HG03066 (cell line): ENCODE measurements around the gene CABYR.

Source experiments
- ATAC-seq: cut with Tn5 transposase; IDR thresholded peaks from one replicate; pipeline ENCODE4 v1.9.1; 2021; ENCODE audit warnings: low read depth; ENCODE audit not compliant: unreplicated experiment

CABYR gene, protein sequence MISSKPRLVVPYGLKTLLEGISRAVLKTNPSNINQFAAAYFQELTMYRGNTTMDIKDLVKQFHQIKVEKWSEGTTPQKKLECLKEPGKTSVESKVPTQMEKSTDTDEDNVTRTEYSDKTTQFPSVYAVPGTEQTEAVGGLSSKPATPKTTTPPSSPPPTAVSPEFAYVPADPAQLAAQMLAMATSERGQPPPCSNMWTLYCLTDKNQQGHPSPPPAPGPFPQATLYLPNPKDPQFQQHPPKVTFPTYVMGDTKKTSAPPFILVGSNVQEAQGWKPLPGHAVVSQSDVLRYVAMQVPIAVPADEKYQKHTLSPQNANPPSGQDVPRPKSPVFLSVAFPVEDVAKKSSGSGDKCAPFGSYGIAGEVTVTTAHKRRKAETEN

GRCh38 chr18:24138789-24139616 is at the start of gene CABYR:
TSS of gene CABYR (plus strand) at chr18:24139062. CDS start at chr18:24143115, 4,053 bp downstream.
- peak; percentile 93 for ATAC-seq

DNA sequence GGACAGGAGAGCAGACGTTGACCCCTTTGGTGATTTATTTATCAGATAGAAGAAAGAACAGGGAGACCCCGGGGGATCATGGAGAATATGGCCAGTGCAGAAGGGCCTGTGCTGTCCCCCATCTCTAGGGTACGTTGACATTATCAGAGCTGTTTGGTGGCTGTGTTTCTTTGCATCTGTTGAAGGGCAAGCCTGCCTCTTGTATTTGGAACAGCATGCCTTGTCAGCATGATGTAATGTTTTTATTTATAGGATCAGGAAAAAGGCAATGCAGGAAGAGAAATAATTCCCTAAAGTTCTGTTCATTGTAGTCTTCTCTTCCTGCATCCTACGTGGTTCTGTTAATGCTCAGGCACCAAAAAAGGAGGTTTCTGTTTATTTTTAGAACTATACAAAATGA is 49.8 kb upstream of the CABYR start:
- no peak for ATAC-seq

- ATAC-seq, result no peak
These were observed 49.1 kb upstream of the CABYR start for GRCh38 chr18:24089515-24090337.

DNA sequence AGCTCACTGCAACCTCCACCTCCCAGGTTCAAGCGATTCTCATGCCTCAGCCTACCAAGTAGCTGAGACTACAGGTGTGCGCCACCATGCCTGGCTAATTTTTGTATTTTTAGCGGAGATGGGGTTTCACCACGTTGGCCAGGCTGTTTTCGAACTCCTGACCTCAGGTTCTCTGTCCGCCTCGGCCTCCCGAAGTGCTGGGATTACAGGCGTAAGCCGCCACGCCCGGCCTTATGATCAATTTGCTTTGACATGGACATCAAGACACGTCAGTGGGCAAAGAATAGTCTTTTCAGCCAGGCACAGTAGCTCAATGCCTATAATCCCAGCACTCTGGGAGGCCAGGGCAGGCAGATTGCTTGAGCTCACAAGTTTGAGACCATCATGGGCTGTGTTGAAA is 48.0 kb upstream of the CABYR start:
- ATAC-seq, result no peak

DNA sequence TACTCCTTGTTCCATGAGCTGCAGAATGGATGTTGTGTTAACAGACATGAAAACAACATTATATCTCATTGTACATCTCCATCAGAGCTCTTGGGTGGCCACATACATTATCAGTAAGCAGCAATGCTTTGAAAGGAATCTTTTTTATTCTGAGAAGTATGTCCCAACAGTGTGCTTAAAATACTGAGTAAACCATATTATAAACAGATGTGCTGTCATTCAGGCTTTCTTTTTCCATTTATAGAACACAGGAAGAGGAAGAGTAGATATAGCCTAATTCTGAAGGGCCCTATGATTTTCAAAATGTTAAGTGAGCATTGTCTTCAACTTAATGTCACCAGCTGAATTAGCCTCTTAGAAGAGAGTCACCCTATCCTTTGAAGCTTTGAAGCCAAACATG is 44.3 kb upstream of the CABYR start:
- no peak for ATAC-seq

- ATAC-seq, result no peak
These were observed 42.9 kb upstream of the CABYR start for GRCh38 chr18:24095976-24096375.

- no peak for ATAC-seq
These were observed 35.4 kb upstream of the CABYR start for GRCh38 chr18:24103320-24104021.

GRCh38 chr18:24104486-24104885 is 34.4 kb upstream of the CABYR start:
- ATAC-seq, result no peak

GRCh38 chr18:24108641-24109040 is 30.2 kb upstream of the CABYR start:
- no peak for ATAC-seq

- no peak for ATAC-seq
These were observed 26.9 kb upstream of the CABYR start for GRCh38 chr18:24111936-24112335.

GRCh38 chr18:24112464-24112863 is 26.4 kb upstream of the CABYR start:
- no peak for ATAC-seq

DNA sequence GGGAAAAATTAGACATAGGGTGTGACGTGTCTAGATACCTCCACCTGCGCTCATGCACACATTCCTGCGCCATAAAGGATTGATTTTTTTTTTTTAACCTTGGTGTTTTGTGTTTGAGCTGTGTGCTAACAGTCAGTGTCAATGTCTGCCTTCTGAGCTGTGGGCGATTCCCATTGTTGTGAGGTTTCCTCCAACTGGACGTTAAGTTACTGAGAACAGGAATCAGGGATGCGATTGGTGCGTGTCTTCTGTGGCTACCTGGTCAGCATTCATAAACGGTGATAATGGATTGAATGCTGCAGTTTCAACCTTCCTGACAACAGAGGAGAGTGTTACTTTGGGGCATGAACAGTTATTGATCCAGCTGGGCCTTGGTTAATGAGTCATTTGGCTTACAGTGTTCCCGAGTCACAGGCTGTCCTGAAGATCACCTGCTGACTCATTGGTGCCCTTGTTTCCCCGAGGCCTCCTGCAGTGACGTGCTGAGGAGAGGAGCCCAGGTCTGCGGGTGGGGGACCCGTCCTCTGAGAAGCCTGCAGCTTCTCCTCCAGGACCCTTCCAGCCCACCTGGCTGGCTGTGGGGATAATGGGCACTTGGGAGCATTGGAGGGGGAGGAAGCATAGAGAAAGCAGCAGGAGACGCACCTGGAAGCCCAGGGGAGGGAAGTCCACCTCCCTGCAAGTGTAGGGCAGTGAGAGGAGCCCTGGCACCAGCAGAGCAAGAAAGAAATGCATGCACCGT is 25.8 kb upstream of the CABYR start:
- no peak for ATAC-seq

DNA sequence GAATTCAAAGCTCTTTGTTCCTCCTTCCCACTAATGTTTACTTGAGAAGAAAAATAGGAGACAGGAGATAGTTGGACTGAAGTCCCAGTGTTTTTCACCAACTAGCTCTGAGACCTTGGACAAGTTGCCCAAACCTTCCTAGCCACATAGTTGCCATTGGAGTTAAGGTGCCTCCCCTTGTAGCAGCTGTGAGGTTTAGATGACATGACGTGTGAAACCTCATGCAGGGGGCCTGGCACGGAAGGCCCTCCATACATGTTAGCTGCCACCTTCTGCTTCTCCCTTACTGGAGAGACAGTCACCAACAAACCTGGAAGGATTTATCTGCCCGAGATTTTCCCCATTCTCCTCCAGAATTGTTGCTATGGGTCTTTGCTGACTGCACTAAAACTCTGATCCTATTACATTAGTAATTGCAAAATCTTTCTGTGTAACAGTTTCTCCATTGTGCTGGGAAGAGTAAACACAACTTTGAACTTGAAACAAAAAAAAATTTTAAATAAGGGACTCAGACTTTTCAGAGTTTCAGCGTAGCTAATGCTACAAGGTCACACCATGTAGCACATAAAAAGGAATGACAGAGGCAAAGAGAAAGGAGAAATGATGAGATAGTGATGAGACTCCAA is 23.8 kb upstream of the CABYR start:
- no peak for ATAC-seq

DNA sequence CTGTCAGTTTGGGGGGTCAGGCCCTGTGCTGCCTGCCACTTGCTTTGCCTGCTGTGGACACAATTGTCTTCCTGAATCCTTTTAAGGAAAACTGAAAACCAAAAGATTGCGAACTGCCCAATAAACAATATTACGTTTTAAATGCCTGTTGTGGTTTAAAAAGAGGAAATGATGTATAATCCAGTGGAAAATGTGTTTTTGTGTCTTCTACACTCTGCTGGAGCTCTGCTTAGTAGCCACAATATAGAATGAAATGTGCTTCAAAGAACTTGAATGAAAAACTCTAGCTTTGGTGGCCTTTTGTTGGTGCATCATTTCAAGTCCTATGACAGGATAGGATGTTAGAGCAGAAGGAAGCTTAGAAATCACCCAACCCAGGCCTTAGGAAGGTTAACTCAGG is 23.2 kb upstream of the CABYR start:
- ATAC-seq, result no peak

DNA sequence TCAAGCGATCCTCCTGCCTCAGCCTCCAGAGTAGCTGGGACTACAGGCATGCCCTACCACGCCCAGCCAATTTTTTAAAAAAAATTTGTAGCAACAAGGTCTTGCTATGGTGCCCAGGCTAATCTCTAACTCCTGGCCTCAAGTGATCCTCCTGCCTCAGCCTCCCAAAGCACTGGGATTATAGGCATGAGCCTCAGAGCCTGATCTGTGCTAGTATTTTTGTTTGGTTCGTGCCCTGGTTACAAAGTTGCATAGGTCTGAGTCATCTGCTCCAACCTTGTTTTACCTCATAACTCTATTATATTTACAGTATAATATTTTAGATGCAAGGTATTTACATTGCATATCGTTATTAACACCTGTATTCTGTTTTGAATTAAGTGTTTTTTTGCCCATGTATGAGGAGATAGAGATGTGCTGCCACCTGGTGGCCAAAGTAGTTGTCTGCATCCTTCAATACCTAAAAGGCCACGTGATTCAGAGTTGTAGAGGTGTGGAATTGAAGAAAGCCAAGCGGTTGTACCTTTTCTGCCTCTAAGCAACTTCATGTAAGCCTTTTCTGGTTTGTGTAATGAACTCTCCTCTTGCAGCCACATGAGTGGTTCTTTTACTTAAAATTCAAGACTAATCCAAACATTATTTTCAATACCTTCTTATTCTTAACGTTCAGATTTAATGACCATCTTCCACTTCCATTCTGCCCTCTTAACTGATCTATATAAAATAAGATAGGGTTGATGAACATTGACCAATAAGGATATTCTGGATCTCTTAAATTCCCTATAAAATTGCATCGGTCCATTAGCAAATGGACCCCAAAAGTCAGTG is 19.9 kb upstream of the CABYR start:
- ATAC-seq, result peak; percentile 67

DNA sequence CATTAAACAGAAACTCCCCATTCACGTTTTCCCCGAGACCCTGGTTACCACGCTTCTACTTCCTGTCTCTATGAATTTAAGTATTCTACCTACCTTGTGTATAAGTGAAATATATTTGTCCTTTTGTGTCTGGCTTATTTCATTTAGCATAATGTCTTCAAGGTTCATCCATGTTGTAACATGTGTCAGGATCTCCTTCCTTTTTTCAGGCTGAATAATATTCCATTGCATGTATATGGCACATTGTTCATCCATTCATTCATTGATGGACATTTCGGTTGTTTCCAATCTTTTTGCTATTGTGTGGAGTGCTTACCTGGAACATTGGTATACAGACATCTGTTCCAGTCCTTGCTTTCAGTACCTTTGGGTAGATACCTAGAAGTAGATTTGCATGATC is 18.2 kb upstream of the CABYR start:
- ATAC-seq, result no peak

DNA sequence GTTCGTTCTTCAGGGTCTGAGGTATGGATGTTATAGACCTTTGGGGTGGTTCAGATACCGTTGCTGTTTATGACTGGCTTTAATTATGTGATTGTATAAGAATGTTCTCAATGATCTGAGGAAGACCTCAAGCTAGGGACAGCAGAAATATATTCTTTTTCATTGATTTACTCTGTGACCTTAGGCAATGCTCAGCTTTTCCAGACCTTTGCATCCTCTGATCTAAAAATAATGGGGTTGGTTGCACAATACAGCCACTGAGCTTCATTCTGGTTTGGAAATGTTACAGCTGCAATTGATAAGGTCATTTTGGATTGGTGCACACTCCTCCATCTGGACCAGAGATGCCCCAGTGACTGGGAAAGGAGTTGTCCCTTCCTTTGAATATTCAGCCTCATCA is 17.2 kb upstream of the CABYR start:
- ATAC-seq, result no peak

DNA sequence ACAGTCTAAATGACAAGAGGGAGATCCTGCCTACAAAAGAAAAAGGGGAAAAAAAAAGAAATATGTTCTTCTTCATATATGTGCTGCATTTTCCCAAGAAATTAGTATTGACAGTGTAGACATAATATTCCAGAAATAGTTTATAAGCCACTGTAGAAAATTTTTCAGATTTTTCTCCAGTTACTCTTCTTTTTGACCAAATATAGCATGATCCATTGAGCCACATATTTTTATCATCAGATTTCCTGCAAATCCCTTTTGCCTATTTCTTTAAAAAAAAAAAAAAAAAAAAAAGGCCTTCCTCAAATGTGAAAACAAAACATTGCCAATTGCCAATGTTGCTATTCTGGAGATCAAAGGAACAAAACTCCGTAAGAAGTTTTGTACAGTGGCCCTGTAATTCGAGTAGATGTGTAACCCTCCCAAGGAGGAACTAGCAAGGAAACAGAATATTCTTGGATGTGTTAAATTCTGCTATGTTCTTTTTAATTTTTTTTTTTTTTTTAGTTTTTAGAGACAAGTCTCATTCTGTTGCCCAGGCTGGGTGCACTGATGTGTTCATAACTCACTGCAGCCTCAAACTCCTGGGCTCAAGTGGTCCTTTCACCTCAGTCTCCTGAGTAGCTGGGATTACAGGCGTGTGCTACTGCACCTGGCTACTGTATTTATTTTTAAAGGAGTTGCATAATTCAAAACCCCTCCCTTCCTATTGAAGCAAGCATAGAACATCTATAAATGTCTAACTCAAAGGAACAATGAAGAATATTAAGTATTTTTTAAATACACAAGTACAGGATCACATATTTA is 12.5 kb upstream of the CABYR start:
- no peak for ATAC-seq
